Measurements from ENCODE around the gene TNFRSF25. TPM values are rescaled to one million over a fixed set of nuclear protein-coding genes. Genes with fewer than 3 reads are reported as not detected.

Gene TNFRSF25
- total and polyA plus RNA-seq, 4 donors: 4.9 to 19.8 (median 11.7) TPM

DNA sequence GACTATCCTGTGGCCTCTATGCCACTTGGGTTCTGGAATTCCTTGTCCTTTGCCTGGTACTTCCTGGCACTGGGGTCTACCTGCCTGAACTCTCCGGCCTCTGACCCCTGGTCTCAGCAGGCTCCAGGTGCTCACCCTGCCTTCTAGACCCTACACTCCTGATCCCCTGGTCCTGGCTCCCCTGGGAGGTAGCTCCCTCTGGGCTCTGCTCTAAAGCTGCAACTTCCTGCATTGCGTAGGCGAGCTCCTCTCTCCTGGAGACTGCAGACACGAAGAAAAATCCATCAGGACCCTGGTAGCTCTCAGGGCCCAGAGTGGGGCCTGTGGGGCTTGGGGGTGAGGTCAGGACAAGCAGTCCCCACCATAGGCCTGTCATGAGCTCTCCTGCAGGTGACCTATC is 33.3 kb upstream of the TNFRSF25 start:
- ATAC-seq (ENCODE audit: insufficient read depth, low FRiP score) (no peak), DNase-seq (no peak)
- Histone ChIP-seq H3K4me1 (ENCODE audit: control insufficient read depth in 5 of 5, insufficient read depth in 5 of 5, low read length in 5 of 5) (peaks cover 0 to 21% (median 5%) of the 10 kb centered on the region in 5 donors), H3K9ac (ENCODE audit: insufficient read depth in 1 of 2, low read length in 2 of 2) (no peak overlapping the region), H3K4me3 (no peak overlapping the region), H3K36me3 (ENCODE audit: control insufficient read depth in 4 of 4, insufficient read depth in 4 of 4, low read length in 4 of 4) (no peaks in the 10 kb centered on the region), H3K27me3 (ENCODE audit: control insufficient read depth in 3 of 3, insufficient read depth in 3 of 3, low read length in 2 of 3) (no peaks in the 10 kb centered on the region), H3K9me3 (ENCODE audit: control insufficient read depth in 4 of 4, insufficient read depth in 3 of 4, low read length in 3 of 4) (no peaks in the 10 kb centered on the region), H3K27ac (ENCODE audit: low read depth in 1 of 2, low read length in 1 of 2) (no peak overlapping the region)
- WGBS, 2 donors: 67 to 88% methylated on average over 4 of the region's 4 CpGs
- TF ChIP-seq, protein P1, sequence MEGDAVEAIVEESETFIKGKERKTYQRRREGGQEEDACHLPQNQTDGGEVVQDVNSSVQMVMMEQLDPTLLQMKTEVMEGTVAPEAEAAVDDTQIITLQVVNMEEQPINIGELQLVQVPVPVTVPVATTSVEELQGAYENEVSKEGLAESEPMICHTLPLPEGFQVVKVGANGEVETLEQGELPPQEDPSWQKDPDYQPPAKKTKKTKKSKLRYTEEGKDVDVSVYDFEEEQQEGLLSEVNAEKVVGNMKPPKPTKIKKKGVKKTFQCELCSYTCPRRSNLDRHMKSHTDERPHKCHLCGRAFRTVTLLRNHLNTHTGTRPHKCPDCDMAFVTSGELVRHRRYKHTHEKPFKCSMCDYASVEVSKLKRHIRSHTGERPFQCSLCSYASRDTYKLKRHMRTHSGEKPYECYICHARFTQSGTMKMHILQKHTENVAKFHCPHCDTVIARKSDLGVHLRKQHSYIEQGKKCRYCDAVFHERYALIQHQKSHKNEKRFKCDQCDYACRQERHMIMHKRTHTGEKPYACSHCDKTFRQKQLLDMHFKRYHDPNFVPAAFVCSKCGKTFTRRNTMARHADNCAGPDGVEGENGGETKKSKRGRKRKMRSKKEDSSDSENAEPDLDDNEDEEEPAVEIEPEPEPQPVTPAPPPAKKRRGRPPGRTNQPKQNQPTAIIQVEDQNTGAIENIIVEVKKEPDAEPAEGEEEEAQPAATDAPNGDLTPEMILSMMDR (IDR thresholded peaks at IDR 0.05; ENCODE audit: control extremely low read depth, extremely low read depth): no peak

GRCh38 chr1:6498576-6499111 is 32.7 kb upstream of the TNFRSF25 start:
- H3K27me3 ChIP-seq (ENCODE audit: control insufficient read depth in 3 of 3, insufficient read depth in 3 of 3, low read length in 2 of 3): no peaks in the 10 kb centered on the region
- ATAC-seq (ENCODE audit: insufficient read depth, low FRiP score) (no peak), DNase-seq (no peak)
- H3K9me3 ChIP-seq (ENCODE audit: control insufficient read depth in 4 of 4, insufficient read depth in 3 of 4, low read length in 3 of 4): no peaks in the 10 kb centered on the region
- TF ChIP-seq, protein P1 (IDR thresholded peaks at IDR 0.05; ENCODE audit: control extremely low read depth, extremely low read depth): no peak
- no peaks in the 10 kb centered on the region for H3K36me3 ChIP-seq (ENCODE audit: control insufficient read depth in 4 of 4, insufficient read depth in 4 of 4, low read length in 4 of 4)
- WGBS, 2 donors: 74 to 80% methylated on average over 13 of the region's 13 CpGs
- H3K9ac ChIP-seq (ENCODE audit: insufficient read depth in 1 of 2, low read length in 2 of 2): no peak overlapping the region
- peaks cover 0 to 21% (median 5%) of the 10 kb centered on the region in 5 donors for H3K4me1 ChIP-seq (ENCODE audit: control insufficient read depth in 5 of 5, insufficient read depth in 5 of 5, low read length in 5 of 5)
- H3K27ac ChIP-seq (ENCODE audit: low read depth in 1 of 2, low read length in 1 of 2): no peak overlapping the region
- no peak overlapping the region for H3K4me3 ChIP-seq

GRCh38 chr1:6497867-6498575 is 32.0 kb upstream of the TNFRSF25 start:
- TF ChIP-seq, protein P1 (IDR thresholded peaks at IDR 0.05; ENCODE audit: control extremely low read depth, extremely low read depth): no peak
- no peak for ATAC-seq (ENCODE audit: insufficient read depth, low FRiP score)
- no peak overlapping the region for H3K27ac ChIP-seq (ENCODE audit: low read depth in 1 of 2, low read length in 1 of 2)

More at GRCh38 chr1:6497867-6498575, 32.0 kb upstream of the TNFRSF25 start:
- 48 to 50% methylated on average over 19 to 20 of the region's 20 CpGs for WGBS, 2 donors
- peak overlapping the region; percentile 43 for H3K4me3 ChIP-seq
- no peaks in the 10 kb centered on the region for H3K27me3 ChIP-seq (ENCODE audit: control insufficient read depth in 3 of 3, insufficient read depth in 3 of 3, low read length in 2 of 3)
- H3K9ac ChIP-seq (ENCODE audit: insufficient read depth in 1 of 2, low read length in 2 of 2): no peak overlapping the region
- H3K36me3 ChIP-seq (ENCODE audit: control insufficient read depth in 4 of 4, insufficient read depth in 4 of 4, low read length in 4 of 4): no peaks in the 10 kb centered on the region
- no peaks in the 10 kb centered on the region for H3K9me3 ChIP-seq (ENCODE audit: control insufficient read depth in 4 of 4, insufficient read depth in 3 of 4, low read length in 3 of 4)
- no peak for DNase-seq
- peaks cover 0 to 21% (median 5%) of the 10 kb centered on the region in 5 donors for H3K4me1 ChIP-seq (ENCODE audit: control insufficient read depth in 5 of 5, insufficient read depth in 5 of 5, low read length in 5 of 5)
